ENCODE results near the gene NDUFA8.

DNA sequence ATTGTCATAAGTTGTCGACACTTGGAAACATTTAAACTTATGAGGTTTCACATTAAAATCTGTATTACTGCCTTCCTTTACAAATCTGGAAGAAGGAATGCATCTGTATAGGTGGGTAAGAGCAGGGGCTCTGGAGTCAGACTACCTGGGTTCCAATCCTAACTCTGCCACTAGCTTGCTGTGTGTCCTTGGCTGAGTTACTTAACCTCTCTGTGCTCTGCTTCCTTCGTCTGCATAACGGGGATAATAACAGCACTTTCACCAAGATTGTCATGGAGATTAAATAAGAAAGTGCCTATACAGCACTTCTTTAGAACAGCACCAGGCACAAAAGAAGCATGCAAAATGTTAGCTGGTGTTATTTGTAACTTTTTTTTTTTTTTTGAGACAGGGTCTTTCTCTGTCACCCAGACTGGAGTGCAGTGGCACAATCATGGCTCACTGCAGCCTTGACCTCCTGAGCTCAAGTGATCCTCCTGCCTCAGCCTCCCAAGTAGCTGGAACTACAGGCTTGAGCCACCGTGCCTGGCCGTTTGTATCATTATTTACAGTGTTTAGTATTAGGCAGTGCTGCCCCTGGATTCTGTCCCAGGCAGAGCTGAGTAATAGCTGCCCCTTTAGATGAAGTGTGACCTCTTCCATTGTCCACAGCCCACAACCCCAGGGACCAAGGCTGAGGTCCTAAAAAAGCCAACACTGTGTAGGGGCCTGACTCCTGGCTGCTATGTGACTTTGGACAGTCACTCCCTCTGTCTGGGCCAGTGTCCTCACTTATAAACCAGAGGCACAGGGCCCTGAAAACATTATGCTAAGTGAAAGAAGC lies 41.0 kb downstream of the NDUFA8 start:
- no peak for TF ChIP-seq EZH2phosphoT487 (IDR thresholded peaks at IDR 0.05; ENCODE audit: insufficient read depth, low read depth)
- TF ChIP-seq EZH2 (IDR thresholded peaks at IDR 0.05; ENCODE audit: insufficient read depth, poor library complexity, severe bottlenecking), result no peak

Measured in GM23248 (cell line).